Keratinocyte (primary cell): ENCODE measurements around the gene STX19.

Experiments used
- EZH2 ChIP-seq: IDR thresholded peaks from one replicate; pipeline ENCODE4 v1.6.1; 2012; ENCODE audit warnings: inconsistent platforms, mild to moderate bottlenecking, low read length, moderate library complexity
- TF ChIP-seq, protein P1 (sequence below), 3 experiments: IDR thresholded peaks in 1 of 3; conservative IDR thresholded peaks in 1 of 3; optimal IDR thresholded peaks in 1 of 3; 2 replicates in 2 of 3; 3 replicates in 1 of 3; pipeline versions ENCODE3 to v1.5.1; 2011; ENCODE audit warnings: low read length in 3 of 3, mild to moderate bottlenecking in 3 of 3, moderate library complexity in 2 of 3, control low read depth in 1 of 3, inconsistent platforms in 1 of 3; ENCODE audit not compliant: insufficient read depth in 2 of 3; ENCODE audit errors: extremely low read depth in 1 of 3

DNA sequence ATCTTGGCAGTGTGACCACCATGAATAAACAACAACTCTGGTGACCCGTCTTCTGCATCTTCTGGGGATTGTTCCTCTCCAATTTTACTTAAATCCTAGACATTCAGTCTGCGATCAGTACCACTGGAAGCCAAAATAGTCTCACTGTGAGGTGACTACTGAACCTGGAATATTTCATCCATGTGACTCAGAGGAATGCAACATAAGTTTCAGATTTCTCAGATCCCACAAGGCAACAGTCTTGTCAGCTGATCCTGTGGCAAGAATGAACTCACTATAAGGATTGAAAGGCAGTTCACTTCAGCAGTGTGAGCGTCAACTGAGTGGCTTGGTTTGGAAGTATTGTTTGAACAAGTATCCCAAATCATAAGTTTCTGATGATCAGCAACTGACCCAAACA is 47.7 kb upstream of the STX19 start:
- TF ChIP-seq, protein P1, sequence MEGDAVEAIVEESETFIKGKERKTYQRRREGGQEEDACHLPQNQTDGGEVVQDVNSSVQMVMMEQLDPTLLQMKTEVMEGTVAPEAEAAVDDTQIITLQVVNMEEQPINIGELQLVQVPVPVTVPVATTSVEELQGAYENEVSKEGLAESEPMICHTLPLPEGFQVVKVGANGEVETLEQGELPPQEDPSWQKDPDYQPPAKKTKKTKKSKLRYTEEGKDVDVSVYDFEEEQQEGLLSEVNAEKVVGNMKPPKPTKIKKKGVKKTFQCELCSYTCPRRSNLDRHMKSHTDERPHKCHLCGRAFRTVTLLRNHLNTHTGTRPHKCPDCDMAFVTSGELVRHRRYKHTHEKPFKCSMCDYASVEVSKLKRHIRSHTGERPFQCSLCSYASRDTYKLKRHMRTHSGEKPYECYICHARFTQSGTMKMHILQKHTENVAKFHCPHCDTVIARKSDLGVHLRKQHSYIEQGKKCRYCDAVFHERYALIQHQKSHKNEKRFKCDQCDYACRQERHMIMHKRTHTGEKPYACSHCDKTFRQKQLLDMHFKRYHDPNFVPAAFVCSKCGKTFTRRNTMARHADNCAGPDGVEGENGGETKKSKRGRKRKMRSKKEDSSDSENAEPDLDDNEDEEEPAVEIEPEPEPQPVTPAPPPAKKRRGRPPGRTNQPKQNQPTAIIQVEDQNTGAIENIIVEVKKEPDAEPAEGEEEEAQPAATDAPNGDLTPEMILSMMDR (optimal IDR thresholded peaks at IDR 0.05 in 1 of 3, IDR thresholded peaks at IDR 0.05 in 1 of 3, conservative IDR thresholded peaks at IDR 0.05 in 1 of 3; ENCODE audit: extremely low read depth in 1 of 3, insufficient read depth in 2 of 3, low read length in 3 of 3), result no peak
- no peak for TF ChIP-seq EZH2
